OCI-LY1 (cell line): ENCODE results near the gene BEAN1.
"Not testable (repeated sequence)": the region's sequence is repeated elsewhere in the genome, so short reads cannot be mapped to it uniquely, and the experiment has no call there.

Source experiments
- H2AFZ ChIP-seq: fragments of 200-600 bp; sonication (generic), shearing (Covaris generic); 2 replicates; pipeline ENCODE4 v1.6.0; 2014; ENCODE audit warnings: antibody characterized with exemption, mild to moderate bottlenecking, low read length
- H3F3A ChIP-seq: fragments of 200-600 bp; sonication (generic), shearing (Covaris generic); 2 replicates; pipeline ENCODE4 v1.6.0; 2014; ENCODE audit warnings: mild to moderate bottlenecking, antibody characterized with exemption, low read length, moderate library complexity; ENCODE audit not compliant: insufficient read depth
- H3K27ac ChIP-seq: fragments of 200-600 bp; sonication (generic); 2 replicates; pipeline ENCODE4 v1.5.1; 2014; ENCODE audit warnings: low read length, mixed run types, mild to moderate bottlenecking, low read depth; ENCODE audit not compliant: poor library complexity, severe bottlenecking
- H3K27me3 ChIP-seq: fragments of 200-600 bp; sonication (generic); 2 replicates; pipeline ENCODE4 v1.6.0; 2014; ENCODE audit warnings: antibody characterized with exemption, mild to moderate bottlenecking, low read length, moderate library complexity; ENCODE audit not compliant: insufficient read depth
- H3K36me3 ChIP-seq: fragments of 200-600 bp; sonication (generic); 2 replicates; pipeline ENCODE4 v1.6.1; 2014; ENCODE audit warnings: mild to moderate bottlenecking, antibody characterized with exemption, low read length, moderate library complexity, mixed read lengths; ENCODE audit not compliant: insufficient read depth
- H3K4me1 ChIP-seq: fragments of 200-600 bp; sonication (generic); 2 replicates; pipeline ENCODE4 v1.5.1; 2014; ENCODE audit warnings: mild to moderate bottlenecking, low read length, moderate library complexity; ENCODE audit not compliant: insufficient read depth, severe bottlenecking
- H3K4me2 ChIP-seq: fragments of 200-600 bp; sonication (generic), shearing (Covaris generic); 2 replicates; pipeline ENCODE4 v1.6.1; 2014; ENCODE audit warnings: low read length
- H3K4me3 ChIP-seq: fragments of 200-600 bp; sonication (generic); 2 replicates; pipeline ENCODE4 v1.5.1; 2014; ENCODE audit warnings: low read length, low read depth, mild to moderate bottlenecking, mixed read lengths; ENCODE audit not compliant: poor library complexity, severe bottlenecking
- H3K79me2 ChIP-seq: fragments of 200-600 bp; shearing (Covaris generic); 2 replicates; pipeline ENCODE4 v1.6.1; 2016; ENCODE audit warnings: mixed run types, low read length, mixed read lengths; ENCODE audit not compliant: insufficient read depth
- H3K9ac ChIP-seq: fragments of 200-600 bp; sonication (generic), shearing (Covaris generic); 2 replicates; pipeline ENCODE4 v1.6.1; 2014; ENCODE audit warnings: mild to moderate bottlenecking, low read length, mixed read lengths
- H3K9me2 ChIP-seq: fragments of 200-600 bp; sonication (generic), shearing (Covaris generic); 2 replicates; pipeline ENCODE4 v1.6.1; 2014; ENCODE audit warnings: low read depth, mild to moderate bottlenecking, low read length, mixed read lengths
- H3K9me3 ChIP-seq: fragments of 200-600 bp; shearing (Covaris generic); 2 replicates; pipeline ENCODE4 v1.6.1; 2014; ENCODE audit warnings: low read length, mixed read lengths
- H4K20me1 ChIP-seq: fragments of 200-600 bp; sonication (generic), shearing (Covaris generic); 2 replicates; pipeline ENCODE4 v1.6.0; 2016; ENCODE audit warnings: mild to moderate bottlenecking, low read length; ENCODE audit not compliant: insufficient read depth
- EZH2 ChIP-seq: fragments of 200-600 bp; sonication (generic), shearing (Covaris generic); IDR thresholded peaks from 2 replicates; pipeline ENCODE4 v1.8.0; 2017; ENCODE audit warnings: borderline replicate concordance, mixed run types, mild to moderate bottlenecking, antibody characterized with exemption, low read length, moderate library complexity, mixed read lengths
- TF ChIP-seq, protein P1 (sequence below): fragments of 200-600 bp; sonication (generic), shearing (Covaris generic); IDR thresholded peaks from 2 replicates; pipeline ENCODE4 v1.5.1; 2017; ENCODE audit warnings: mild to moderate bottlenecking, antibody characterized with exemption, low read length, moderate library complexity, mixed read lengths

The BEAN1 gene

DNA sequence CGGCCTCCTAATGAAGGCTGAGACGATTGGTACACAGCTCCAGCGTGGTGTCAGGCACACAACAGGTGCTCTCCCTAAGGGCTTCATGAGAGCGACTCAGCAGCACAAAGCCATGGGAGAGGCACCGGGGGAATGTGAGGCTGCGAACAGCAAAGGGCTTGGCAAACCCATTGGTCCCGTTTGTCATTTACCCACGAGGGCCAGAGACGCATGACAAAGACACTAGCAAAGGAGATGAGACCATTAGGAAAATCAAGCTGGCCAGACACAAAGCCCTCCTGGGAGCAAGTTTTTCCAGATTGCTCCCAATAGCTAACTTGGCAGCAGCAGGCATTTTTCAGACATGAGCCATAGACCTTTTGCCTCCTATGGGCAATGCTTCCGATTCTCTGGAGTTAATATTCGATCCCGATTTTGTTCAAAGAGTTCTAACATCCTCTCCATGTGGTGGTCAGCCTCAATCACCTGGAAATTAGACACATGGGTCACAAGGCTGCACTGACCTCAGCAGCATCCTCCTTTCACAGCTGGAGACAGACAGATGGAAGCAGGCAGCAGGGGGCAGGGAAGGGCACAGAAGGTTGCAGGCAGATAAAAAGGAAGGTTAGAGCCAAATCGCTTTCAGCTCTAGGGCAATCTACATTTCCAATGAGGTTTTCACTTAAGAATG, 84.6 kb downstream of the BEAN1 start:
- H3K9ac ChIP-seq, result no peak overlapping the region
- no peaks in the 10 kb centered on the region for H3K27me3 ChIP-seq
- H3K36me3 ChIP-seq, result no peaks in the 10 kb centered on the region
- TF ChIP-seq, protein P1, sequence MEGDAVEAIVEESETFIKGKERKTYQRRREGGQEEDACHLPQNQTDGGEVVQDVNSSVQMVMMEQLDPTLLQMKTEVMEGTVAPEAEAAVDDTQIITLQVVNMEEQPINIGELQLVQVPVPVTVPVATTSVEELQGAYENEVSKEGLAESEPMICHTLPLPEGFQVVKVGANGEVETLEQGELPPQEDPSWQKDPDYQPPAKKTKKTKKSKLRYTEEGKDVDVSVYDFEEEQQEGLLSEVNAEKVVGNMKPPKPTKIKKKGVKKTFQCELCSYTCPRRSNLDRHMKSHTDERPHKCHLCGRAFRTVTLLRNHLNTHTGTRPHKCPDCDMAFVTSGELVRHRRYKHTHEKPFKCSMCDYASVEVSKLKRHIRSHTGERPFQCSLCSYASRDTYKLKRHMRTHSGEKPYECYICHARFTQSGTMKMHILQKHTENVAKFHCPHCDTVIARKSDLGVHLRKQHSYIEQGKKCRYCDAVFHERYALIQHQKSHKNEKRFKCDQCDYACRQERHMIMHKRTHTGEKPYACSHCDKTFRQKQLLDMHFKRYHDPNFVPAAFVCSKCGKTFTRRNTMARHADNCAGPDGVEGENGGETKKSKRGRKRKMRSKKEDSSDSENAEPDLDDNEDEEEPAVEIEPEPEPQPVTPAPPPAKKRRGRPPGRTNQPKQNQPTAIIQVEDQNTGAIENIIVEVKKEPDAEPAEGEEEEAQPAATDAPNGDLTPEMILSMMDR, result peak; percentile 28; the same call in 1 of the 2 replicates
- TF ChIP-seq EZH2, result no peak
- no peaks in the 10 kb centered on the region; the same call in 1 of the 2 replicates for H3F3A ChIP-seq
- no peak overlapping the region for H3K4me3 ChIP-seq
- H3K4me2 ChIP-seq, result no peak overlapping the region
- H3K9me3 ChIP-seq, result no peaks in the 10 kb centered on the region
- H3K9me2 ChIP-seq, result no peaks in the 10 kb centered on the region
- H3K27ac ChIP-seq, result no peak overlapping the region
- H2AFZ ChIP-seq, result no peak overlapping the region
- peaks cover 9% of the 10 kb centered on the region for H3K4me1 ChIP-seq
- no peaks in the 10 kb centered on the region for H3K79me2 ChIP-seq
- no peaks in the 10 kb centered on the region for H4K20me1 ChIP-seq

DNA sequence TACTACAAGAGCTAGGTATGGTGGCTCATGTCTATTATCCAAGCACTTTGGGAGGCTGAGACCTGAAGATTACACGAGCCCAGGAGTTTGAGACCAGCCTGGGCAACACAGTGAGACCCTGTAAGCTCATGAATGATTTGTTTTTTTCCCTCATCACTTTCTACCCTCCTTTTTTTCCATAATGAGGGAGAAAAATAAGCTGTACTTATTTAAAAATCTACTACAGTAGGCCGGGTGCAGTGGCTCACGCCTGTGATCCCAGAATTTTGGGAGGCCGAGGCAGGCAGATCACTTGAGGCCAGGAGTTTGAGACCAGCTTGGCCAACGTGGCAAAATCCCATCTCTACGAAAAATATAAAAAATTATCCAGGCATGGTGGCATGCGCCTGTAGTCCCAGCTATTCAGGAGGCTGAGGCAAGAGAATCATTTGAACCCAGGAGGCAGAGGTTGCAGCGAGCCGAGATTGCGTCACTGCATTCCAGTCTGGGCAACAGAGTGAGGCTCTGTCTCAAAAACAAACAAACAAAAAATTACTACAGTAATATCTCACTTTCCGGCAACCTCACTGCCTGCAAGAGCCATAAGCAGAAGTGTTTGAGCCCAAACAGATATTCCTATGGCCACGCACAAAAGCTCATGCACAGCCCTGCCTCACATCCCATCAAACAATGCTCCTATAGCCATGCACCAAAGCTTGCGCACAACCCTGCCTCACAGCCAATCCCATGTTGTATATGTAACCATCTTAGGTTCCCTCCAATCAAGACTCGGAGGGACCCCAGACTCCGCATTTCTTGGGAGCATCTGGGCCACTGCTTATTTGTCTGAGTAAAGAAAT, 85.4 kb downstream of the BEAN1 start:
- H3K9me3 ChIP-seq, result no peaks in the 10 kb centered on the region
- no peaks in the 10 kb centered on the region for H4K20me1 ChIP-seq
- TF ChIP-seq, protein P1, result no peak
- no peak for TF ChIP-seq EZH2
- no peaks in the 10 kb centered on the region; the same call in 1 of the 2 replicates for H3F3A ChIP-seq
- no peak overlapping the region for H3K27ac ChIP-seq
- H3K27me3 ChIP-seq, result no peaks in the 10 kb centered on the region
- H3K4me3 ChIP-seq, result no peak overlapping the region
- no peaks in the 10 kb centered on the region for H3K36me3 ChIP-seq
- H3K9me2 ChIP-seq, result no peaks in the 10 kb centered on the region
- no peak overlapping the region for H2AFZ ChIP-seq
- H3K79me2 ChIP-seq, result no peaks in the 10 kb centered on the region
- no peak overlapping the region for H3K4me2 ChIP-seq
- H3K4me1 ChIP-seq, result peaks cover 17% of the 10 kb centered on the region
- H3K9ac ChIP-seq, result no peak overlapping the region

DNA sequence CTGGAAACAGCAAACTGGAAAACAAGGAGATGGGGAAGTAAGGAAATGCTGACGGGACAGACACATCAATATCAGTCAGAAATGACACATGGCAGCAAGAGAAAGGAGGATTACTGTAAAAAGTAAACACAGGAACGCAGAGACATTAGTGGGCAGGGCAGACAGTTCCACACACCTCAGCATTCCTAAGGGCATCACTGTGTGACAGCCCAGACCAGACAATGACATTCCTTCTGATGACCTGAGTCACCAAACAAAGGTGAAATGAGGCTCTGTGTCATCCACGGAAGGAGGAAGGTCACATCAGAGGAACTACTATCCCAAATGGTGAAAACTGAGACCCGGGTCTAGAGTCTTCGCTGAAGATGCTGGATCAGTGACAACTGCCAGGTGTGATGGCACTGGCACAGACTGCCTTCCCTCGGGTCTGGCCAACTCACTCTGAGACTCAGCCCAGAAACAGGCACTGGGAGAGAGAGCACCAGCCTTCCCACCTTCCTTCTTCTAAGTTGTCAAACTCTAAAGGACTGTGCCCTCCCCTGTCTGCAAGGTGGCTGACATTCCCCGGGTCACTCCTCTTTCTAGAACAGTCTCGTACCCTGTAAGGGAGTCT, 86.1 kb downstream of the BEAN1 start:
- Histone ChIP-seq H3K9ac (no peak overlapping the region), H4K20me1 (no peaks in the 10 kb centered on the region), H3K4me2 (no peak overlapping the region), H3K79me2 (no peaks in the 10 kb centered on the region), H3K36me3 (no peaks in the 10 kb centered on the region), H3K27ac (no peak overlapping the region), H3K9me3 (no peaks in the 10 kb centered on the region), H3F3A (no peaks in the 10 kb centered on the region; the same call in 1 of the 2 replicates), H2AFZ (no peak overlapping the region), H3K27me3 (no peaks in the 10 kb centered on the region), H3K4me1 (peaks cover 22% of the 10 kb centered on the region), H3K4me3 (no peak overlapping the region), H3K9me2 (no peaks in the 10 kb centered on the region)
- no peak for TF ChIP-seq EZH2
- TF ChIP-seq, protein P1, result no peak

DNA sequence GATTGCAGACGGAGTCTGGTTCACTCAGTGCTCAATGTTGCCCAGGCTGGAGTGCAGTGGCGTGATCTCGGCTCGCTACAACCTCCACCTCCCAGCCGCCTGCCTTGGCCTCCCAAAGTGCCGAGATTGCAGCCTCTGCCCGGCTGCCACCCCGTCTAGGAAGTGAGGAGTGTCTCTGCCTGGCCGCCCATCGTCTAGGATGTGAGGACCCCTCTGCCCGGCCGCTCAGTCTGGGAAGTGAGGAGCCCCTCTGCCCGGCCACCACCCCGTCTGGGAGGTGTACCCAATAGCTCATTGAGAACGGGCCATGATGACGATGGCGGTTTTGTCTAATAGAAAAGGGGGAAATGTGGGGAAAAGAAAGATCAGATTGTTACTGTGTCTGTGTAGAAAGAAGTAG, 87.3 kb downstream of the BEAN1 start:
- not testable (repeated sequence) for H3K36me3 ChIP-seq, H3K9me3 ChIP-seq, H3K27ac ChIP-seq, H3K79me2 ChIP-seq, H3K9me2 ChIP-seq, H3K4me2 ChIP-seq, H3F3A ChIP-seq, H3K4me3 ChIP-seq, H2AFZ ChIP-seq, H3K9ac ChIP-seq, H3K27me3 ChIP-seq, H4K20me1 ChIP-seq
- peaks cover 22% of the 10 kb centered on the region for H3K4me1 ChIP-seq

DNA sequence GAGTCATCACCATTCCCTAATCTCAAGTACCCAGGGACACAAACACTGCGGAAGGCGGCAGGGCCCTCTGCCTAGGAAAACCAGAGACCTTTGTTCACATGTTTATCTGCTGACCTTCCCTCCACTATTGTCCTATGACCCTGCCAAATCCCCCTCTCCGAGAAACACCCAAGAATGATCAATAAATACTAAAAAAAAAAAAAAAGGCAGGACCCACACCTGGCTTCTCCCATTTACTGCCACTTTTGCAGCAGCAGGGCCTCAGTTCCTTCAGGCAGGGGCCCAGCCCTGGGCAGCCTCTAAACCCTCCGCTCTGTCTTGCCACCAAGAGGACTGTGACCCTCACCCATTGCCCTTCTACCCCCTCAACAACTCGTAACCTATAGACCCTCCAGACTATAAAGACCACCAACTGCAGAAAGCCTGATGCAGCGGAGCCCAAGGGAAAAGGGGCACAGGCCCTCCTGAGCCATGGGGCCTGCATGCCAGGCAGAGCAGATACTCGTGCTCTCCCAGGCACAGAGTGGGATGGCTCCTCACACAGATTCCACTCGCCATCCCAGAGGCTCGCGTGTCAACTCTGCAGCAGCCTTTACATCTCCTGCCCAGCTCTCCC, 88.0 kb downstream of the BEAN1 start:
- not testable (repeated sequence) for H3K4me2 ChIP-seq, H3K36me3 ChIP-seq, H3K9me3 ChIP-seq, H3K27ac ChIP-seq, H3K4me3 ChIP-seq, H4K20me1 ChIP-seq, H3K9me2 ChIP-seq, H3K27me3 ChIP-seq, H2AFZ ChIP-seq, H3F3A ChIP-seq, H3K79me2 ChIP-seq, H3K9ac ChIP-seq
- H3K4me1 ChIP-seq, result peaks cover 24% of the 10 kb centered on the region
